HG02571 (cell line): Measurements from ENCODE around the gene MUC16.
"Not testable (repeated sequence)": the region's sequence is repeated elsewhere in the genome, so short reads cannot be mapped to it uniquely, and the experiment has no call there.

ENCODE experiments used
- ATAC-seq: cut with Tn5 transposase; IDR thresholded peaks from one replicate; pipeline ENCODE4 v1.9.1; 2021; ENCODE audit warnings: mild to moderate bottlenecking, moderate library complexity; ENCODE audit not compliant: unreplicated experiment

Gene MUC16

GRCh38 chr19:9009935-9010651, at the start of gene MUC16:
MUC16 (minus strand) TSS chr19:9010409.
- ATAC-seq = no peak

GRCh38 chr19:9058905-9059667, 48.9 kb upstream of the MUC16 start:
- ATAC-seq = no peak

- ATAC-seq = no peak
Measured at GRCh38 chr19:9057505-9058258, 47.5 kb upstream of the MUC16 start.

- ATAC-seq = not testable (repeated sequence)
Measured at GRCh38 chr19:9056131-9056530, 45.9 kb upstream of the MUC16 start.

GRCh38 chr19:9054765-9055164, 44.6 kb upstream of the MUC16 start:
- no peak for ATAC-seq

- no peak for ATAC-seq
Measured at GRCh38 chr19:9054207-9054606, 44.0 kb upstream of the MUC16 start.

GRCh38 chr19:9053674-9054073, 43.5 kb upstream of the MUC16 start:
- ATAC-seq = not testable (repeated sequence)

- ATAC-seq = no peak
Measured at GRCh38 chr19:9052894-9053293, 42.7 kb upstream of the MUC16 start.

- ATAC-seq = no peak
Measured at GRCh38 chr19:9046694-9047093, 36.5 kb upstream of the MUC16 start.

GRCh38 chr19:9044449-9044848, 34.2 kb upstream of the MUC16 start:
- ATAC-seq = no peak

GRCh38 chr19:9043524-9043923, 33.3 kb upstream of the MUC16 start:
- ATAC-seq = no peak

GRCh38 chr19:9041023-9041422, 30.8 kb upstream of the MUC16 start:
- no peak for ATAC-seq

- ATAC-seq = no peak
Measured at GRCh38 chr19:9040131-9040530, 29.9 kb upstream of the MUC16 start.

GRCh38 chr19:9039728-9040127, 29.5 kb upstream of the MUC16 start:
- no peak for ATAC-seq

GRCh38 chr19:9037400-9038062, 27.3 kb upstream of the MUC16 start:
- ATAC-seq = no peak

- no peak for ATAC-seq
Measured at GRCh38 chr19:9032136-9032631, 22.0 kb upstream of the MUC16 start.

- no peak for ATAC-seq
Measured at GRCh38 chr19:9018163-9018875, 8.1 kb upstream of the MUC16 start.

- no peak for ATAC-seq
Measured at GRCh38 chr19:9014803-9015202, 4.6 kb upstream of the MUC16 start.

GRCh38 chr19:9013988-9014387, 3.8 kb upstream of the MUC16 start:
- no peak for ATAC-seq

GRCh38 chr19:9011875-9012274, 1.7 kb upstream of the MUC16 start:
- no peak for ATAC-seq
